ENCODE measurements around the gene RPS6KA5.
"Not testable (repeated sequence)": the region's sequence is repeated elsewhere in the genome, so short reads cannot be mapped to it uniquely, and the experiment has no call there.

RPS6KA5 gene

GRCh38 chr14:90963343-90963742, 97.1 kb downstream of the RPS6KA5 start:
- H3K36me3 Mint-ChIP-seq (ENCODE audit: low read depth) = no peaks in the 10 kb centered on the region
- H3K4me3 Mint-ChIP-seq = no peak overlapping the region
- H3K9me3 Mint-ChIP-seq = peaks cover 1% of the 10 kb centered on the region
- no peak overlapping the region for H3K27ac Mint-ChIP-seq
- H3K27me3 Mint-ChIP-seq (ENCODE audit: low read depth) = no peaks in the 10 kb centered on the region
- no peak for TF ChIP-seq CTCF (IDR thresholded peaks at IDR 0.05; ENCODE audit: unreplicated experiment in 3 of 3)
- H3K4me1 Mint-ChIP-seq = no peaks in the 10 kb centered on the region

DNA sequence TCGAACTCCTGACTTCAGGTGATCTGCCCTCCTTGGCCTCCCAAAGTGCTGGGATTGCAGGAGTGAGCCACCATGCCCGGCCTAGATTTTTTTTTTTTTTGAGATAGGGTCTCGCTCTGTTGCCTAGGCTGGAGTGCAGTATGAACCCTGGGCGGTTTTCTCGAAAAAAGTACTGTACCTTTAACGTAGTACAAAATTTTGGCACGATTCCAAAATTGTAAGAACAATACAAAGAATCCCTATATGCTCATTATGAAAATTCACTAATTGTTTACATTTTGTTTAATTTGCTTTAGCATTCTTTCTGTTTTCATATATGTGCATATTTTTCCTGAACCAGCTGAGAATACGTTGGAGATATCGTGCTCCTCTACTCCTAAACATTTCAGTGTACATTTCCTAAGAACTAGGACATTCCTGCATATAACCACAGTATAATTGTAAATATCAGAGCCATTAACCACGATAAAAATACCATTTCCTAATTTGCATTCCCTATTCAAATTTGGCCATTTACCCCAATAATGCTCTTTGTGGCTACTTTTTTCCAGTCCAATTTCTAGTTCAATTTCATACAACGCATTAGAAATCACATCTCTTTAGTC, 97.8 kb downstream of the RPS6KA5 start:
- Mint-ChIP-seq H3K4me3 (no peak overlapping the region), H3K4me1 (no peaks in the 10 kb centered on the region), H3K9me3 (peaks cover under 1% of the 10 kb centered on the region), H3K27ac (no peak overlapping the region), H3K36me3 (ENCODE audit: low read depth) (no peaks in the 10 kb centered on the region), H3K27me3 (ENCODE audit: low read depth) (no peaks in the 10 kb centered on the region)
- no peak for TF ChIP-seq CTCF (IDR thresholded peaks at IDR 0.05; ENCODE audit: unreplicated experiment in 3 of 3)

GRCh38 chr14:90960818-90961217, 99.6 kb downstream of the RPS6KA5 start:
- no peak for TF ChIP-seq CTCF (IDR thresholded peaks at IDR 0.05; ENCODE audit: unreplicated experiment in 3 of 3)
- Mint-ChIP-seq H3K36me3 (ENCODE audit: low read depth) (peaks cover 8% of the 10 kb centered on the region), H3K27me3 (ENCODE audit: low read depth) (no peaks in the 10 kb centered on the region), H3K27ac (no peak overlapping the region), H3K9me3 (peaks cover 13% of the 10 kb centered on the region), H3K4me3 (no peak overlapping the region), H3K4me1 (no peaks in the 10 kb centered on the region)

DNA sequence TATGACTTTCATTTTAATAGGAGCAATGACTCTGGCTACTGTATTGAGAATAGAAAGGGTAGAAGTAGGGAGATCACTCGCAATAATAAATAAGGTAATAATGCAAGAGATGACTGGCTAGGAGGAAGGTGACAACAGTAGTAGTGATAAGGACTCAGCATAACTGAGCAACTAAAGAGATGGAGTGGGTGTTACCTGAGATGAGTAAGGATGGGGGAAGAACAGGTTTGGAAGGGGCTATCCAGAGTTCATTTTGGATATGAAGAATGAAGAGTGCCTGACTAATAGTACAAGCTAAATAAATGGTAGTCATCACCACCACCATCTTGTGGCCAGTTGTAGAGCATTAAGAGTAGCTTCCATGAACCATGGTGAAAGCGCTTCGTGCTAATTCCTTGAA, 101.1 kb downstream of the RPS6KA5 start:
- Mint-ChIP-seq H3K27me3 (ENCODE audit: low read depth) (no peaks in the 10 kb centered on the region), H3K36me3 (ENCODE audit: low read depth) (peaks cover 18% of the 10 kb centered on the region), H3K9me3 (peaks cover 24% of the 10 kb centered on the region), H3K27ac (no peak overlapping the region), H3K4me1 (no peaks in the 10 kb centered on the region), H3K4me3 (no peak overlapping the region)
- TF ChIP-seq CTCF (IDR thresholded peaks at IDR 0.05; ENCODE audit: unreplicated experiment in 3 of 3) = no peak

GRCh38 chr14:90956273-90956672, 104.2 kb downstream of the RPS6KA5 start:
- Mint-ChIP-seq H3K27ac (no peak overlapping the region), H3K9me3 (peaks cover 39% of the 10 kb centered on the region), H3K36me3 (ENCODE audit: low read depth) (peaks cover 30% of the 10 kb centered on the region), H3K27me3 (ENCODE audit: low read depth) (no peaks in the 10 kb centered on the region), H3K4me3 (no peak overlapping the region), H3K4me1 (no peaks in the 10 kb centered on the region)
- TF ChIP-seq CTCF (IDR thresholded peaks at IDR 0.05; ENCODE audit: unreplicated experiment in 3 of 3) = no peak

GRCh38 chr14:90953643-90954042, 106.8 kb downstream of the RPS6KA5 start:
- H3K9me3 Mint-ChIP-seq = peaks cover 39% of the 10 kb centered on the region
- peaks cover 30% of the 10 kb centered on the region for H3K36me3 Mint-ChIP-seq (ENCODE audit: low read depth)
- H3K27me3 Mint-ChIP-seq (ENCODE audit: low read depth); H3K4me1 Mint-ChIP-seq; H3K27ac Mint-ChIP-seq; H3K4me3 Mint-ChIP-seq: not testable (repeated sequence)

All from nephron (organoid).